ENCODE measurements around the gene APOD. TPM values are rescaled to one million over a fixed set of nuclear protein-coding genes. Genes with fewer than 3 reads are reported as not detected.

The APOD gene
- total RNA-seq, 3 donors from 2014 or later, result 651 to 2,224 (median 1,247) TPM

- Histone ChIP-seq H3K9me3 (no peaks in the 10 kb centered on the region), H3K27me3 (no peaks in the 10 kb centered on the region), H3K4me3 (no peak overlapping the region), H3K27ac (no peak overlapping the region), H3K4me1 (no peaks in the 10 kb centered on the region), H3K36me3 (no peaks in the 10 kb centered on the region)
- DNase-seq (ENCODE audit: low spot score in 2 of 2), result no peak
- TF ChIP-seq CTCF (IDR thresholded peaks at IDR 0.05) (no peak), POLR2A (IDR thresholded peaks at IDR 0.05) (no peak), POLR2AphosphoS5 (IDR thresholded peaks at IDR 0.05) (no peak)
- intact Hi-C loops (cut with DNase I; ENCODE audit: low total_unique reads), result loop anchor here (10.0 kb wide), 1 partner anchor 1249 kb away; no protein-coding TSS in a partner anchor
These were observed 9.9 kb downstream of the APOD start for GRCh38 chr3:195573611-195574496.

- TF ChIP-seq POLR2A (IDR thresholded peaks at IDR 0.05) (no peak), CTCF (IDR thresholded peaks at IDR 0.05) (no peak), POLR2AphosphoS5 (IDR thresholded peaks at IDR 0.05) (no peak)
- no peak overlapping the region for H3K27ac ChIP-seq
- intact Hi-C loops (cut with DNase I; ENCODE audit: low total_unique reads), result loop anchor here (10.0 kb wide), 1 partner anchor 1247 kb away; no protein-coding TSS in a partner anchor
These were observed 12.4 kb downstream of the APOD start for GRCh38 chr3:195571361-195571760.

GRCh38 chr3:195570912-195571311, 12.8 kb downstream of the APOD start:
- DNase-seq (ENCODE audit: low spot score in 2 of 2), result no peak
- Histone ChIP-seq H3K27me3 (no peaks in the 10 kb centered on the region), H3K9me3 (no peaks in the 10 kb centered on the region), H3K36me3 (no peaks in the 10 kb centered on the region), H3K4me1 (no peaks in the 10 kb centered on the region), H3K4me3 (no peak overlapping the region), H3K27ac (no peak overlapping the region)
- TF ChIP-seq POLR2AphosphoS5 (IDR thresholded peaks at IDR 0.05), result no peak
- TF ChIP-seq POLR2A (IDR thresholded peaks at IDR 0.05), result no peak
- no peak for TF ChIP-seq CTCF (IDR thresholded peaks at IDR 0.05)
- intact Hi-C loops (cut with DNase I; ENCODE audit: low total_unique reads), result loop anchor here (10.0 kb wide), 1 partner anchor 1246 kb away; no protein-coding TSS in a partner anchor

More at GRCh38 chr3:195571361-195571760, 12.4 kb downstream of the APOD start:
- no peaks in the 10 kb centered on the region for H3K9me3 ChIP-seq
- H3K4me3 ChIP-seq, result no peak overlapping the region
- no peaks in the 10 kb centered on the region for H3K27me3 ChIP-seq
- H3K4me1 ChIP-seq, result no peaks in the 10 kb centered on the region
- no peaks in the 10 kb centered on the region for H3K36me3 ChIP-seq
- no peak for DNase-seq (ENCODE audit: low spot score in 2 of 2)

- Histone ChIP-seq H3K4me3 (no peak overlapping the region), H3K27ac (no peak overlapping the region), H3K9me3 (no peaks in the 10 kb centered on the region), H3K4me1 (no peaks in the 10 kb centered on the region), H3K27me3 (no peaks in the 10 kb centered on the region), H3K36me3 (no peaks in the 10 kb centered on the region)
- TF ChIP-seq POLR2A (IDR thresholded peaks at IDR 0.05) (no peak), CTCF (IDR thresholded peaks at IDR 0.05) (no peak), POLR2AphosphoS5 (IDR thresholded peaks at IDR 0.05) (no peak)
- DNase-seq (ENCODE audit: low spot score in 2 of 2), result no peak
- intact Hi-C loops (cut with DNase I; ENCODE audit: low total_unique reads), result loop anchor here (10.0 kb wide), 1 partner anchor 1246 kb away; no protein-coding TSS in a partner anchor
These were observed 13.4 kb downstream of the APOD start for GRCh38 chr3:195570344-195570743.

GRCh38 chr3:195568630-195569029, 15.1 kb downstream of the APOD start:
- no peak overlapping the region for H3K27ac ChIP-seq
- H3K9me3 ChIP-seq, result no peaks in the 10 kb centered on the region
- no peak for DNase-seq (ENCODE audit: low spot score in 2 of 2)
- no peaks in the 10 kb centered on the region for H3K27me3 ChIP-seq
- H3K4me1 ChIP-seq, result no peaks in the 10 kb centered on the region
- TF ChIP-seq CTCF (IDR thresholded peaks at IDR 0.05) (no peak), POLR2AphosphoS5 (IDR thresholded peaks at IDR 0.05) (no peak), POLR2A (IDR thresholded peaks at IDR 0.05) (no peak)
- no peaks in the 10 kb centered on the region for H3K36me3 ChIP-seq
- intact Hi-C loops (cut with DNase I; ENCODE audit: low total_unique reads), result no loop called here
- no peak overlapping the region for H3K4me3 ChIP-seq
